Small intestine (tissue), 7 donors: ENCODE measurements around the gene KLHDC8B. TPM values are rescaled to one million over a fixed set of nuclear protein-coding genes. Genes with fewer than 3 reads are reported as not detected.

Source experiments
- DNase-seq, 2 donors: peaks; one replicate each; pipeline versions ENCODE4 v3.0.0 to v3.0.0-alpha.2; 2013
- FAIRE-seq: peaks from 2 replicates; lab custom pipeline; 2012; peaks lifted over from hg19 to GRCh38; lab: Jason Lieb, UNC
- H3K27ac ChIP-seq, 3 donors: one replicate each; pipeline ENCODE4 v1.5.1; 2013; ENCODE audit warnings: low read length in 2 of 3, mild to moderate bottlenecking in 2 of 3, control low read depth in 1 of 3, inconsistent platforms in 1 of 3, low read depth in 1 of 3, moderate library complexity in 1 of 3
- H3K27me3 ChIP-seq, 3 donors: one replicate each; pipeline ENCODE4 v1.6.1; 2013; ENCODE audit warnings: low read length in 3 of 3, inconsistent platforms in 1 of 3; ENCODE audit not compliant: control insufficient read depth in 3 of 3, insufficient read depth in 3 of 3
- H3K36me3 ChIP-seq, 3 donors: one replicate each; pipeline ENCODE4 v1.6.1; 2013; ENCODE audit warnings: low read length in 3 of 3, inconsistent platforms in 1 of 3, low read depth in 1 of 3, mild to moderate bottlenecking in 1 of 3, moderate library complexity in 1 of 3; ENCODE audit not compliant: control insufficient read depth in 3 of 3, insufficient read depth in 2 of 3
- H3K4me1 ChIP-seq, 3 donors: one replicate each; pipeline ENCODE4 v1.6.1; 2013; ENCODE audit warnings: low read length in 2 of 3, inconsistent platforms in 1 of 3, low read depth in 1 of 3, mild to moderate bottlenecking in 1 of 3, moderate library complexity in 1 of 3; ENCODE audit not compliant: control insufficient read depth in 3 of 3, insufficient read depth in 2 of 3
- H3K4me3 ChIP-seq, 3 donors: one replicate each; pipeline ENCODE4 v1.5.1; 2013; ENCODE audit warnings: low read length in 3 of 3, control low read depth in 1 of 3, inconsistent platforms in 1 of 3, low read depth in 1 of 3, mild to moderate bottlenecking in 1 of 3, moderate library complexity in 1 of 3
- H3K9me3 ChIP-seq, 2 donors: one replicate each; pipeline ENCODE4 v1.6.1; 2013; ENCODE audit warnings: low read depth in 1 of 2, low read length in 1 of 2; ENCODE audit not compliant: control insufficient read depth in 2 of 2, insufficient read depth in 1 of 2
- WGBS, 3 donors: extraction: QIAGEN DNeasy Blood & Tissue Kit; methylation state at CpG; one replicate each; pipeline ENCODE4 v1.1.7; 2013; 5-methylcytosine and 5-hydroxymethylcytosine counted together
- polyA plus RNA-seq, 4 donors: library from polyadenylated mRNA; stranded (reverse) in 3 of 4; unstranded in 1 of 4; fragments of 200-250 nt in 3 of 4; fragments of 120-200 nt in 1 of 4; gene quantifications; one replicate each; pipeline versions ENCODE4 v1.2.1 to v1.2.3, GENCODE V29; 2013
- donor health status: healthy with polysubstance abuse.
- donor health status: control.
- donor health status: control.
- donor health status: Bipolar disorder and iron deficiency.
- donor health status: healthy.

KLHDC8B gene
- polyA plus RNA-seq, 4 donors: 6.3 to 58.0 (median 13.8) TPM

DNA sequence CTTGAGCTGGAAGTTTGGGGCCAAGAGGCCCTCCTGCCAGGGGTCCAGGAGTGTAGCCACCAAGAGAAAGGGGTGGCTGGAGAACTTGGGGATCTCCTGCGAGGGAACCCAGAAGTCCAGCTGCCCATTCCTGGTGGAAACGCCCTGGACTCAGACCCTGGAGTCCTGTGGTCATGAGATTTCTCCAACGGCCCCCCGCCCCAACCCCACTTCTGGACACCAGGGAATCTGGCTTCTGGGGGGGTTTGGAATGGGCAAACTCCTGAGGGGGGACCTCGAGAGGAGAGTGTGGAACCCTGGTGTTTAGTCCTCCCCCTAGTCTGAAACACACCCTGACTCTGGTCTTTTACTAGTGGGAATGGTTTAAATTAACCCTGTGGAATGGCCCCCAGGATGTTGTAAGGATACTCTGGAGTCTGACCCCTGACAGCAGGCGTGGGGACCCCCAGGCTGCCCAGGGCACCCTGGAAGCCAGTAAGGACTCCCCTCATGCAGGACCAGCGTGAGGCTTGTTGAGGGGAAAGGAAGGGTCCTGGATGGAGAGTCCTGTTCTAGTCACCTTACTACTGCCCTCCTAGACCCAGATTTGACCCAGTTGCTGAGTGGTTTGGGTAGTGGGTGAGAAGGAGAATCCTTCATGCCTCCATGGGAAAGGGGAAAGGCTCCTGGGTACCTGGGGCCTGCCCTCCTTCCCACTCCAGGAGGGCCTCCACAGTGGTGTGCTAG lies 540 bp downstream of the KLHDC8B start:
- DNase-seq (peak in 1 of 2 donors; percentile 45), FAIRE-seq (no peak)
- H3K27me3 ChIP-seq: no peaks in the 10 kb centered on the region
- H3K4me3 ChIP-seq: peak overlapping the region; percentile 38 to 97 (median 62)
- H3K27ac ChIP-seq: peak overlapping the region in 2 of 3 donors; percentile 81 to 95
- peaks cover 0 to 50% (median 6%) of the 10 kb centered on the region in 3 donors for H3K4me1 ChIP-seq
- peaks cover 0 to 42% (median 0%) of the 10 kb centered on the region in 3 donors for H3K36me3 ChIP-seq
- H3K9me3 ChIP-seq: no peaks in the 10 kb centered on the region
- 30 to 44% (median 39%) methylated on average over 7 of the region's 7 CpGs for WGBS, 3 donors

GRCh38 chr3:49172551-49173041 lies 1.2 kb downstream of the KLHDC8B start:
- Histone ChIP-seq H3K27me3 (no peaks in the 10 kb centered on the region), H3K27ac (peak overlapping the region in 2 of 3 donors; percentile 81 to 95), H3K4me1 (peaks cover 0 to 46% (median 6%) of the 10 kb centered on the region in 3 donors), H3K9me3 (no peaks in the 10 kb centered on the region), H3K36me3 (peaks cover 0 to 49% (median 0%) of the 10 kb centered on the region in 3 donors), H3K4me3 (peak overlapping the region in 1 of 3 donors; percentile 97)
- FAIRE-seq: no peak
- peak in 1 of 2 donors; percentile 41 for DNase-seq
- 61 to 71% (median 71%) methylated on average over 7 of the region's 7 CpGs for WGBS, 3 donors

- Histone ChIP-seq H3K27ac (peak overlapping the region in 2 of 3 donors; percentile 46 to 95), H3K4me3 (peak overlapping the region in 1 of 3 donors; percentile 97), H3K27me3 (no peaks in the 10 kb centered on the region), H3K4me1 (peaks cover 0 to 46% (median 6%) of the 10 kb centered on the region in 3 donors), H3K36me3 (peaks cover 0 to 55% (median 0%) of the 10 kb centered on the region in 3 donors), H3K9me3 (no peaks in the 10 kb centered on the region)
- WGBS, 3 donors: 28 to 37% (median 29%) methylated on average over 3 of the region's 3 CpGs
- DNase-seq (peak; percentile 34 to 94), FAIRE-seq (no peak)
Observed at GRCh38 chr3:49173116-49173791, 1.9 kb downstream of the KLHDC8B start.

DNA sequence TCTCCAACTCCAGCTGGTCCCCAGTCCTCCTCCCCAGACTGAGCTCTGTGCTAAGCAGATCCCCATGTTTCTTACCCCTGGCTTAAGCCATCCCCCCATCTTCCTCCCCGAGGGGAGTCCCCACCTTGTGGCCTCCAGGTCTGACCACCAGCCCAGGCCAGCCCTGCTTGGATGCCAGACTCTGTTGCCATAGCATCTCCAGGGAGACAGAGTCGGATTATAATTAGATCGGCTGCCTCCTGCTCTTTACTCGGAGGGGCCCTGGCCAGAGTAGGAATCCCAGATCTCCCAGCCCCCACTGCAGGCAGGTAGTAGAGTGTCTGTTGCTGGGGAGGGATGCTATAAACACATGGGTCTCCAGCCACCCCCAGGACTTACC lies 2.4 kb downstream of the KLHDC8B start:
- 36 to 54% (median 43%) methylated on average over 4 of the region's 4 CpGs for WGBS, 3 donors
- peaks cover 0 to 57% (median 0%) of the 10 kb centered on the region in 3 donors for H3K36me3 ChIP-seq
- H3K27ac ChIP-seq: peak overlapping the region in 2 of 3 donors; percentile 46 to 95
- no peaks in the 10 kb centered on the region for H3K27me3 ChIP-seq
- peaks cover 0 to 46% (median 6%) of the 10 kb centered on the region in 3 donors for H3K4me1 ChIP-seq
- no peaks in the 10 kb centered on the region for H3K9me3 ChIP-seq
- H3K4me3 ChIP-seq: peak overlapping the region in 1 of 3 donors; percentile 27
- no peak for FAIRE-seq
- no peak for DNase-seq

DNA sequence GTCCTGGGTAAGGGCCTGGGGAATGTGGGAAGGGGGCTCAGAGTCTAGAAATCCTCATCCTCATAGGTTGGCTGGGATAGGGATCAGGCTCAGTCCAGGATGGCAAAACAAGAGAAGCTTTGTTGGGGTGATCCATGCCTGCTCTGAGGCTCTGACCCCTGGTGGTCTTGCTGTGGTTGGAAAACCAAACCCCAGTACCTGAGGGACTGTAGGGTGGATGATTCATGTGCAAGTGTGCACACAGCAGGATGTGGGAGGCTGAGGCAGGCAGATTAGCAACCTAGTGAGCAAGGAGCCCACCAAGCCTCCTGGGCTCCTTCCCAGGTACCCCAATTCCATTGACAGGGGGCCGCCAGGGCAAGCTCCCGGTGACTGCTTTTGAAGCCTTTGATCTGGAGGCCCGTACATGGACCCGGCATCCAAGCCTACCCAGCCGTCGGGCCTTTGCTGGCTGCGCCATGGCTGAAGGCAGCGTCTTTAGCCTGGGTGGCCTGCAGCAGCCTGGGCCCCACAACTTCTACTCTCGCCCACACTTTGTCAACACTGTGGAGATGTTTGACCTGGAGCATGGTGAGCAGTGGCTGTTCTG lies 3.1 kb downstream of the KLHDC8B start:
- peak overlapping the region in 1 of 3 donors; percentile 27 for H3K4me3 ChIP-seq
- peaks cover 0 to 46% (median 6%) of the 10 kb centered on the region in 3 donors for H3K4me1 ChIP-seq
- H3K27ac ChIP-seq: peak overlapping the region in 1 of 3 donors; percentile 95
- H3K36me3 ChIP-seq: peaks cover 0 to 57% (median 0%) of the 10 kb centered on the region in 3 donors
- FAIRE-seq (no peak), DNase-seq (no peak)
- WGBS, 3 donors: 91 to 94% (median 91%) methylated on average over 9 of the region's 9 CpGs
- H3K27me3 ChIP-seq: no peaks in the 10 kb centered on the region
- no peaks in the 10 kb centered on the region for H3K9me3 ChIP-seq

- peaks cover 0 to 37% (median 6%) of the 10 kb centered on the region in 3 donors for H3K4me1 ChIP-seq
- WGBS, 3 donors: 86 to 91% (median 90%) methylated on average over 8 of the region's 8 CpGs
- H3K9me3 ChIP-seq: no peaks in the 10 kb centered on the region
- H3K27me3 ChIP-seq: no peaks in the 10 kb centered on the region
- H3K27ac ChIP-seq: no peak overlapping the region
- peaks cover 0 to 57% (median 0%) of the 10 kb centered on the region in 3 donors for H3K36me3 ChIP-seq
- H3K4me3 ChIP-seq: no peak overlapping the region
- DNase-seq (no peak), FAIRE-seq (no peak)
Observed at GRCh38 chr3:49175530-49175929, 4.1 kb downstream of the KLHDC8B start.

DNA sequence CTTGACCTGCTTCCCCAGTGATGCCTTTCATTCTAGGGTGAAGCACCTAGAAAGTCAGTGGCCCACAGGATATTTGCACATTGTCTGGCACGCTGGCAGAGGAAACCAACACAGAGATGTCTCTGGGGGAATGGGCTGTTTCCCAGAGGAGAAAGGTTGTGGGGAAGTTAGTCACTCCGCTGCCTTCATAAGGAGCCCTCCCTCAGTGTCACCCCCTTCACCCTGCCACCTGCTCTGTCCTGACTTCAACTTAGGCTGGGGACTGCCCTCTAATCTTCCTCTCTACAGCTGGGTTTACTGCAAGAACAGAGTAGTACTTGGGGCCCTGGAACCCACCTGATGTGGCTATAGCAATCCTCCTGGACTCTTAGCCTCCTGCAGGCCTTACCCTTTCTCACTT lies 5.7 kb downstream of the KLHDC8B start:
- Histone ChIP-seq H3K27me3 (no peaks in the 10 kb centered on the region), H3K27ac (no peak overlapping the region), H3K9me3 (no peaks in the 10 kb centered on the region), H3K4me3 (no peak overlapping the region), H3K4me1 (peaks cover 0 to 32% (median 4%) of the 10 kb centered on the region in 3 donors), H3K36me3 (peaks cover 0 to 57% (median 0%) of the 10 kb centered on the region in 3 donors)
- WGBS, 3 donors: 74 to 83% (median 80%) methylated on average over 2 of the region's 2 CpGs
- no peak for FAIRE-seq
- no peak for DNase-seq

GRCh38 chr3:49180116-49180515 lies 8.7 kb downstream of the KLHDC8B start:
- no peak for DNase-seq
- H3K36me3 ChIP-seq: peaks cover 0 to 33% (median 0%) of the 10 kb centered on the region in 3 donors
- H3K4me3 ChIP-seq: no peak overlapping the region
- H3K4me1 ChIP-seq: peaks cover 0 to 4% (median 0%) of the 10 kb centered on the region in 3 donors
- no peak overlapping the region for H3K27ac ChIP-seq
- no peak for FAIRE-seq
- no peaks in the 10 kb centered on the region for H3K9me3 ChIP-seq
- H3K27me3 ChIP-seq: no peaks in the 10 kb centered on the region
